OCI-LY1 (cell line): ENCODE measurements around the gene ZNF831.

Experiments
- CTCF ChIP-seq: fragments of 200-600 bp; sonication (generic), shearing (Covaris generic); IDR thresholded peaks from 2 replicates; pipeline ENCODE4 v1.5.1; 2017; ENCODE audit warnings: mild to moderate bottlenecking, antibody characterized with exemption, low read length, moderate library complexity, mixed read lengths
- EZH2 ChIP-seq: fragments of 200-600 bp; sonication (generic), shearing (Covaris generic); IDR thresholded peaks from 2 replicates; pipeline ENCODE4 v1.8.0; 2017; ENCODE audit warnings: borderline replicate concordance, mixed run types, mild to moderate bottlenecking, antibody characterized with exemption, low read length, moderate library complexity, mixed read lengths

GRCh38 chr20:59222253-59223181 lies 58.9 kb downstream of the ZNF831 start:
- TF ChIP-seq EZH2 (no peak), CTCF (peak; percentile 89)
